GM10847 (cell line): ENCODE results near the gene CEP120.

Source experiments
- POLR2A ChIP-seq: IDR thresholded peaks from 2 replicates; pipeline ENCODE4 v1.6.1; 2011; ENCODE audit not compliant: insufficient read length; ENCODE audit errors: extremely low read depth

Gene CEP120

DNA sequence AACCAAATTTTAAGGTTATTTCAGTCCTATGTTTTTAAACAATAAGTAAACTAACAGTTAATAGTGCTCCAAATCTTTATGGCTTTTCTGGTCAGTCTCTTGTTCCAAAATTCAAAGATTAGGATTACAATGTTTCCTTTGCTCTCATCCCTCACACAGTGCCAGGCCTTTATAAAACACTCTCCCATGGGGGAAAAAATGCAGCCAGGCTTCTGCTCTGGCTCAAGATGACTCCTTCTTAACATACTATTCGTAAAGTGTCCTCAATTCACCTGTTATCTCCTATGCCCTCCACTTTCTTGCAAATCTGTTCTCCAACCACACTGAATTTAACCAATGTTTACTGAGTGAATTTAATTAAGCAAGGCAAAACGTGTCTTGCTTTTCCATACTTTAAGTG lies 1.4 kb downstream of the CEP120 start:
- TF ChIP-seq POLR2A: no peak

DNA sequence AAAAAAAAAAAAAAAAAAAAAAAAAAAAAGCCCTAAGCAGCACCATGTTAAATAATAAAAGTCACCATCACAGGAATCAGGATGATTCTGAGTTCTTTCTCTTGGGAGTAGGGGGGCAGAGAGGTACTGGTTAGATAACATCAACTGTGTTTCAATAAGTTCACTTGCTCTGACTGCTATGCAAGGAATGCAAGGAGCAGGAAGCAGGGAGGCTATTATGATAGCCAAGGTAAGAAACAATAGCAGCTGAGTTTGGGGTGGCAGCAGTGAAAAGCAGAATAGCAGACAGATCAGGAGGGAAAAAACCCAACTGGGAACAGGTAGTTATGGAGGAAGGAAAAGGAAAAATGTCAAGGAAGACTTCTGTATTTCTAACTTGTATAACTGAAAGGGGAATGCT lies 8.2 kb downstream of the CEP120 start:
- no peak for TF ChIP-seq POLR2A

DNA sequence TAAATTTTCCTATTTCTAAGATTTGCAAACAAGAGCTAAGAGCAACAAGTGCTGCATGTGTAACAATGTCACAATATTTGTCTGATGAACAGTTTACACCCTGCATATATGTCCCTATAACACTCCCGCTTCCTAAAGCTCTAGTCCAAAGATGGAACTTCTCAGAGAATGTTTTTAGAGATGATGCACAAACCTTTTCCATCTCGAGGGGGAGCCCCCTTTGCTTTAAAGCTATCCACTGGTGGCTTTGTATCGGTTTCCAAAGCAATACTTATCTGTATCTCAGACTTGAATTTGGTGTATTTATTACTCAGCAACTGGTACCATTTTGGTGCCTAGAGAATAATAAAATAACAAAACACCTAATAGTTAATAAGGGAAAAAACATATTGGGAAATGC lies 11.0 kb downstream of the CEP120 start:
- no peak for TF ChIP-seq POLR2A

DNA sequence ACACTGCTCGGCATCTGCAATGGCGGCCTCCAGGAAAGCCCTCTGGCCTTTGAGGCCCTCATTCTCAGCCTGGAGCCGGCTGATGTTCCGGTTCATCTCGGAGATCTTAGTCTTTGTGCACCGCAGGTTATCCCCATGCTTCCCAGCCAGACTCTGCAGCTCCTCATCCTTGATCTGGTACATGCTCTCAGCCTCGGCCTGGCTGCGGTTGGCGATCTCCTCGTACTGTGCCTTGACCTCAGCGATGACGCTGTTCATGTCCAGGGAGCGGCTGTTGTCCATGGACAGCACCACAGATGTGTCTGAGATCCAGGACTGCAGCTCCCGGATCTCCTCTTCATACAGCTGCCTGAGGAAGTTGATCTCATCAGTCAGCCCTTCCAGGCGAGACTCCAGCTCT lies 21.9 kb downstream of the CEP120 start:
- no peak for TF ChIP-seq POLR2A

DNA sequence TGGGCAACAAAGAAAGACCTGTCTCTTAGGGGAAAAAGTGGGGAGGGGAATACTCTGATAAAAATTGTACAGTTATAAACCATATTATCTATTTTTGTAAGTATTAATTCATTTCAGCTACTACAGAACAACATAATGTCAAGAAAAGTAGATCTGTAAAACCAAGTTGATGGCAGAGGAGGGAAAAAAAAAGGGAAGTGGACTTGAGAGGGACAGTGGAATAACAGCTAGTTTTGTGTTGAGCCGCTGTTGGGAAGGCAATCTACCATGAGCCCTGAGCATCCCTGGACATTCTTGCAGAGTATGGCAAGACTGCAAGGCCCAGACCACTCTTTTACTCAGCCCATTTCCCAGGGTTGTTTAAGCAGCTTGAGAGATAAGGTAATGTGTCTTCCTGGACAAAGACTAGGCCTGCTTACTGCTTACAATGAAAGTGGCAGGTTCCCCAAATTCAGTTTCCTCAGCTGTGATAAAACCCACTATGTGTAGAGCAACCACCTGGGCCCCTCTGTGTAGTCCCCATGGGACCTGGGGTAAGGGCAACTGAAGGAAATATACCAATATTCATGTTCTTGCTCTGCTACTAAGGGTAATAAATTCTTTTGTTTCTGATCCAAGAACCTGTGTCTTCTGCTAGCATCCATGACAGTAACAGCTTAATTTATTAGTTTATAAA lies 25.0 kb downstream of the CEP120 start:
- no peak for TF ChIP-seq POLR2A

DNA sequence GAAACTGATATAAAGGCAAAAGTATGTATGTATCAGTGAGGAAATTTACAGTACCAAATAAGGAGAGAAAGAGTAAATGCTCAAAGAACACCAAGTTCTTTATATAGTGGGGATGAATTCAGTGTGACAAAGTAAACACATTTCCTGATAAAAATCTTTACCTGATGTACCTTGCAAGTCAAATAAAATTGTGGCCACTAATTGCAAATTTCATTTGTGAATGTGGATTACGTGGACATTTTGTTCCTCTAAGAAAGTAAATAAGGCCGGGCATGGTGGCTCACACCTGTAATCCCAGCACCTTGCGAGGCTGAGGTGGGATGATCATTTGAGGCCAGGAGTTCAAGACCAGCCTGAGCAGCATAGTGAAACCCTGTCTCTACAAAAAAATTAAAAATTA lies 25.7 kb downstream of the CEP120 start:
- no peak for TF ChIP-seq POLR2A

DNA sequence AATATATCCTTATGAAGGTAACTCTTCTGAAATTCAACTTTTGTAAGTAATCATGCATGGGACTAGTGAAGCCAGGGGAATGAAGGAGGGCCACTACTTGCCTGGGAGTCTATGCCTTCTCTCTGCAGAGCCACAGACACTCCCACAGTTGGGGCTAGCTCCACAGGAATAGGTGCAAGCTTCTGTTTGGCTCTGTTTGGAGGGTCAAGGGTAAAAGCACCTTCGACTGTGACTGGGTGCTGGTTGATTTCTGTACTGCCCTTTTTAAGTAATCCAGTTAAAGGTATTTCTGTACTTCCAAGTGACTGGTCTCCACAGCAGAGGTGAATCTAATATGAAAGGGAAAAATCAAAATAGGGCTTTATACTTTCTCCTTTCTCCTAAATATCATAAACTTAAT lies 32.2 kb downstream of the CEP120 start:
- TF ChIP-seq POLR2A: no peak

DNA sequence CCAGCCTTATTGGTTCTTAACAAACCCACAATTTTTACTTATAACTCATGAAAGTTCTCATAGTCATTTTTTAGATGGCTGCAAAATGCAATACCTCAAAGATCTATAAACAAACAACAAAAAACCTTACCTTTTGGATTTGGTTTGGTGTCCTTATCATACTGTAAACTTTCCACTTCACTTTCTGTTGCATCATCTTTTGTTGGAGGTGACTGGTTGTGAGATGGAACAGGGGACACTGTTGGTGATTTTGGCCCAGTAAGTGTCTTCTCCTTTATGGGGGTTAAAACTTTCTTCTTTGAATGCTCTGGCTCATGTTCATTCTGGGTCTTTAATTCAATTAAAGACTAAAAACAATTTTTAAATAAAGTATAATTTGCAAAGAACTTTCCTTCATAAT lies 33.4 kb downstream of the CEP120 start:
- TF ChIP-seq POLR2A: no peak

DNA sequence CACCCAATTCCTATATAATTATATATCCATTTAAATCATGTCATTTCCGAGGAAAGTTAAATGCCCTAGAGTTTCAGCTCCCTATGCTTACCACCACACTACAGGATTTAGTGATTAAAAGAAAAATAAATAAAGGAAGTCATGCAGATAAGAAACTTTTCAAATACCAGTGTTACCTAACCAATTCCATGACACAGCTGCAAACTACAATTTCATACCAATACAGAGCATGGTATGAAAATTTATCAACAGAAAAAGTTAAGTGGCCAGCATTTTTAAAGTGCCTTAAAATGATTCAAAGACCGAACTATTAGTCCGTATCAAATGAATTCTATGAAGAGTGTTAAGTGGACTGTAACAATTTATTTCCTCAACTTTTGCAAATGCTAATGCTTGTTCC lies 35.9 kb downstream of the CEP120 start:
- TF ChIP-seq POLR2A: no peak

DNA sequence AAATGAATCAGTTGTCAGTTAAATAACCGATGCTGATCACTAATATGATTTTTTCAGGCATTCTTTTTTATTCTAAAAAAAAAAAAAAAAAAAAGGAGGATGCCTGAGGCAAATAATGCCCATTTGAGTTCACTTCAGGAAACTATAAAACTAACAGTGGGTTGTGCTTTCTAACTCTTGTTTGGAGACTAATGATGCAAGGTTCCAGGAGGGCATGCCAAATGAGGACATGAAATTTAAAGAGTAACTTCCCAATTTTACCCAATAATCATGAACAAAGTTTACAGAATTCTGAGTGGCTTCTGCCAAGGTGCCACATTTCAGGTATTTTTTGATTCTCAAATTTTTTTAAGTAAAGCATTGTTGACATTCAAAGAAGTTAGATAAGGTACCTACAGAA lies 41.0 kb downstream of the CEP120 start:
- TF ChIP-seq POLR2A: no peak

DNA sequence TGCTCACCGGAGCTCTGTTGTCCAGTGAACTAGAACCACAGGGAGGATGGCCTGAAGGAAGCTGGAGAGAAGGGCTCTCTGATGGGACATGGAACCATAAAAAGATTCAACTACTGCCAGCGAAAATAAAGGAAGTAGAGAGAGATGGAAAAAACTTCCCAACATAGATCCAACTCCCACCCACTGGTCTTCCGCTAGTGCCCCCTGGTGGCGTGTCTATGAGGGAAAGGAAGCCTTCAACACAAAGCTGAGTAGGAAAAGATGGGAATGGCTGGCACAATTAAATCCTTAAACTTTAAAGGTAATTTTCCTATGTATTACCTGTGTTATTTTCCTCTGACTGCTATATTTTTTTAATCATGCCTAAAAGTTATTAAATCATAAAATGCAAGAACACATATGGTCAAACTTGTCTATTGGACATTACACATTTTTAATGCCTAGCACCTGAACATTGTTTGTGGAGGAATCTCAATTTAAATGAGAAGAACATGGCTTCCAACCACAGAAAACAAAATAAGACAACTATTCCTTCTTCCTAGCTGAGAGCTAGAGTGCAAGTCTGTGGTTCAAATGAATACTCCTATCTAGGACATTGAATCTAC lies 51.5 kb downstream of the CEP120 start:
- TF ChIP-seq POLR2A: no peak

DNA sequence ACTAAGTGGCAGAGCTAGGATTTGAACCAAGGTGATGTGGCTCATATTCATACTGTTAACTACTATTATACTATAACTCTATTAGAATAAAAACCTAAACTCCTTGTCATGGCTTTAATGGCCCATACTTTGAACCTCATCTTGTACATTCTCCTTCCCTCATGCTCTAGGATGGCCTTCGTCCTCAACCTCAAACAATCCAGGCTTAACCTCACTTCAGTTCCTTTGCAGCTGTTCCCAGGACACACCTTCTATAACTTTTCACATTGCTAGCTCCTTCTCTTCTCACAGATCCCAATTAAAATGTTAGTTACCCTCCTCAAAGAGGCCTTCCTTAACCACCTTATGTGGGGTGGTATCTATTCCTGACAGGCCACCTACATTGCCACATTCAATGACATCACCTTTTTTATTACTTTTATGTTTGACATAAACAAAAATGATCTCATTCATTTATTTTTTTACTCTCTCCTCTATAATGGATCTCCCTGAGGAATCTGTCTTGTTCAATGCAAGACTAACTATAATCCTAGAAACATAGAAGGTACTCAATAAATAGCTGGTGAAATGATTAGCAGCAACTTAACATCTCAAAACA lies 53.7 kb downstream of the CEP120 start:
- no peak for TF ChIP-seq POLR2A

DNA sequence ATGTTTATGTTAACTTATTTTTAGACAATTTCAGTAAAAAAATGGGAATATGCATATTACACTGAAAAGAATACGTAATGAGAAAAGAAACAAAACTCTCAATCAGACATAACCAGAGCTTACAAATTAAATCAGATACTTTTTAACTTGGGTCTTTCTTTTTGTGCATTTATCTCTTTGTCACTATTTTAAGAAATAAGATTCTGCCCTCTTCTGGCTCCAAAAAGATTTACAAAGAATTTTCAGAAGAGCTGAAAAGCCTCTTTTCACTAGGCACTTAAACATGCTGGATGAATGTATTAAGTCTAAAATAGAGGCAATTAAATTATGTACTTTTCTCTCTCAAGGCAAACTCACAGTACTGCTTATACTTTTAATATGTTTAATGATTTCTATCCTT lies 55.5 kb downstream of the CEP120 start:
- no peak for TF ChIP-seq POLR2A

DNA sequence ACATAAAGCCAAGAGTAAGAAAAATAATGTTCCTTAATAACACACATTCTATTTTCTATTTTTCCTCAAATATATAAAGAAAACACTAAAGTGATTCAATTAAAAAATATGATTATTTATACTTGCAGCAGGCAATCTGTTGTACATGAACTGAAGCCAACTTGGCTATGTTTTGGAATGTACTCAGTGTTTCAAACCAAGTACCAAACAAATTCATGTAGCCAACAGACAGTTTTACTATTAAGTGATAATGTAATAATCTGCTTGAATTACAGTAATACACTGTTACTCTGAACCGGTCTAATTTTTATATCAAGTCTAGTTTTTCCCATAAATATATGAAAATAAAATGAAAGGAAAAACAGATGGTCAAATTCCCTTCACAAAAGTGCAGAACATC lies 58.0 kb downstream of the CEP120 start:
- TF ChIP-seq POLR2A: no peak

DNA sequence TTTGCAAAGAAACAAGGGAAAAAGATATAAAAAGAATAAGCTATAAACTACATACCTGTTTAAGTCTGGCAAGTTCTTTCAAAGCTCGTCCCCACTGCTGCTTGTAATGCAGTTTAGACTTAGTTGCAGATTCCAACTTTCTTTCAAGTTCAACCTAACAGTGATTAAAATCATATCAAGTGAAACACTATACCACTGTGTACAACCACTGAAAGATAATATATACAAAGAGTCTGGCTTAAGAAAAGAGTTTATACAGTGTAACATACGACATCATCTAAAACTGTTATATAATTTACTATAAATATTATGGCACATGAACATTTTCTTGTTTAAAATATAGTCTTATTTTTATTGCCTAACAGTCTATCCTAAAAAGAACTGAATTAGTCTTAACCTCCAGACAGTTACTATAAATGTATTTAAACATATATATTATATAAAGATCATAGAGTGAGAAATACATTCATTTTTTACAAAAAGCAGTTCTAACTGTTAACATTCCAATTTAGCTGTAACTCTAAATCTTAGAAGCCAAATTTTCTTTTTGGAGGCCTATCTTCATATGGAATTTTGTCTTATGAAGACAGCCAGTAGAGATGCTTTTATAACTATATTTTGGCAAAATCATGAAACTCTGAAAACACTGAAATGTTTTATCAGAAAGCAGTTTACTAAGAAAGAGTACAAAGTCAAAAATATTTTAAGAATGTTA lies 58.6 kb downstream of the CEP120 start:
- no peak for TF ChIP-seq POLR2A

DNA sequence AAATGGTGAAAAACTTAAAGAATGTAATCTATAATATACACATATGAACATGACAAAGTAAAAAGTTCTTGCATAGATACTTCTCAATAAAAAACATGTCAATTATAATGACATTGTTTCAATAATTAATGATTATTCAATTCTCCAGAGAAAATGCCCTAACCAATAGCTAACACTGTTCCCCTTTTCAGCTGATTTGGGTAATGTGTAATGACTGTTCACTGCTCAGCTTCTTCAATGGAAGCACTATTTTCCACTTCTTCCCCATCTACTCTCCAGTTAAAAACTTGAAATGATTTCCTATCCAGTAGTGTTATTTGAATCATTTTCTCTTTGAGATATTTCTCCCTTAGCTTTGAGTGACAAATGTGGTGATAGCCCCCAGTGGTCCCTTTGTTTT lies 62.3 kb downstream of the CEP120 start:
- TF ChIP-seq POLR2A: no peak
